CD4-positive, alpha-beta T cell treated with Interleukin-2 at 100 ng/mL for 4 hours (primary cell): ENCODE data around the gene CCDC177.

Source experiments
- DNase-seq: peaks from one replicate; pipeline ENCODE4 v3.0.0-alpha.2; 2020; ENCODE audit warnings: low spot score

Gene CCDC177

DNA sequence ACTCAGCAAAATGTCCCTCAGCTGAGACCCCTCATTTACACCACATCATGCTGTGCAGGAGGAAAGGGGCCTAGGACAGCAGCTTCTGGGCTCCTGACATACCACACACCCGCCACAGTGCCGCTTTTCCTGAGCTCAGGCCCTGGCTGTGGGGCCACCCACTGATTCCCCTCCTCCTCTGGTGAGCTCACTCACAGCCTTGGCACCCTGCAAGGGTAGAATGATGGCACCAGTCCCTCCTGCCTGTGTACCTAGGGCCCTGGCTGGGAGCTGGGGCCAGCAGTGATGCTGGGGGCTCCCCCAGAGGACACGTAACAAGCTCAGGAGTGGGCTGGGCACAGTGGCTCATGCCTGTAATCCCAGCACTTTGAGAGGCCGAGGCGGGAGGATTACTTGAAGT is 45.7 kb downstream of the CCDC177 start:
- no peak for DNase-seq

DNA sequence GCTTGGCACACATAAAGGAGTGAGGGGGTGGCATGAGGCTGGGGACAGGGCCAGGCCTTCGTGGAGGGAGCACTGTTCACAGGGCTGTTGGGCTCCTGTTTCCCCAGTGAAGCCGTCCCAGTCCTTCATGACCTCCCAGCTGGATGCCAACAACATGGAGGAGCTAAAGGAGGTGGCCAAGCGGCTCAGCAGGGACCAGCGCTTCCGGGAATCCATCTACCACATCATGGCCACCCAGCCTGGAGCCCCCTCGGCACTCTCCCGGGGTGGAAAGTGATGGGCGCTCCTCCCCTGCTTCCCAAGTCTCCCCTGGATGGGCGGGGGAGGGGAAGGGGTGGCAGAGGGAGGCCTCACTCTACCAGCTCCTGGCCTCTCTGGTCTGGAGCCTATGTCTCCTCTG is 46.5 kb downstream of the CCDC177 start:
- no peak for DNase-seq

DNA sequence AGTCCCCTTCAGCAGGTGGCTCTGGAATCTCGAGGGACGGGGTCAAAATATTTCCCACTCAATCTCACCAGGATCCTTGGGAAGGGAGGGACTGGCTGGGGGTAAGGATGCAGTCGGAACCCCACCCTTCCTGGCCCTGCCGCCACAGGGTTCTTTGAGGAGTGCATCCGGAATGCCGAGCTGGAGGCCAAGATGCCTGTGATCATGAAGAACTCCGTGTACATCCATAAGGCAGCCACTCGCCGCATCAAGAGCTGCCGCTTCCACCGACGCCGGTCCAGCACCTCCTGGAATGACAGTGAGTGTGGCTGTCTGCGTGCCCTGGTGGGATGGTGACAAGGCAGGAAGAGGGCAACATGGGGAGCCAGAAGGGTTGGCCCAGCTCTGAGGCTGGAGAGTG is 47.0 kb downstream of the CCDC177 start:
- DNase-seq, result no peak

DNA sequence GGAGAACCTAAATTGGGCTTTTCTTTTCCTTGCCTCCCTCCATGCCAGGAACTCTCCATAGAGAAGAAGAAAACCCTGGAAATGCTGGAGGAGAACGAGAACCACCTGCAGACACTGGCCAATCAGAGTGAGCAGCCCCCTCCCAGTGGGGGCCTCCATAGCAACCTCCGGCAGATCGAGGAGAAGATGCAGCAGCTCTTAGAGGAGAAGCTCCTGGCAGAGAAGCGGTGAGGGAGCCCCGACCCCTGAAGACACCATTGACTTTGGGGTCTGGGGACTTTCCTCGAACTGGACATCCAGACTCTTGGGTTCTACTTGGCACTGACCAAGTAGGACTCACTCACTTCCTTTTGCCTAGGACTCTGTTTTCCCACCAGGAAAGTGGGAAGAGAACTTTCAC is 48.8 kb downstream of the CCDC177 start:
- no peak for DNase-seq

DNA sequence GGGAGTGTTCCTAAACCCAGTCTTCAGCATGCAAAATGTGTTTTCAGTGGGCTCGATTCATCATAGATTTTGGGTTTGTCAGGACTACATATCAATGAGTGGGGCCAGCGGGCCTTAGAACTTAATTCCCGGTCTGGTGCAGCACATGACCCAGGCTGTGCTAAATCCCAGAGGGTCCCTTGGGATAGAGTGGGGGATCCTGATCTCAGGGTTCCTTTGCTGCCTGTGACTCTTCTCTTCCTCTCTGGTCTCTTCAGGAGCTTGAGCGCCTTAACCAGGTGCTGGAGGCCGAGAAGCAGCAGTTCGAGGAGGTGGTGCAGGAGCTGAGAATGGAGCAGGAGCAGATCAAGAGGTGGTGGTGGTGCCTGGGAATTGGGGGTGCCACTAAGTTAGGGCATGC is 52.6 kb downstream of the CCDC177 start:
- no peak for DNase-seq
